ENCODE data around the gene FLOT1. TPM values are rescaled to one million over a fixed set of nuclear protein-coding genes. Genes with fewer than 3 reads are reported as not detected.

Gene FLOT1
- total and polyA plus RNA-seq, 9 of the 15 experiments (the other 6 are each of a cell fraction or from before 2014, with no cell fraction given): 11.7 to 149 (median 118) TPM

DNA sequence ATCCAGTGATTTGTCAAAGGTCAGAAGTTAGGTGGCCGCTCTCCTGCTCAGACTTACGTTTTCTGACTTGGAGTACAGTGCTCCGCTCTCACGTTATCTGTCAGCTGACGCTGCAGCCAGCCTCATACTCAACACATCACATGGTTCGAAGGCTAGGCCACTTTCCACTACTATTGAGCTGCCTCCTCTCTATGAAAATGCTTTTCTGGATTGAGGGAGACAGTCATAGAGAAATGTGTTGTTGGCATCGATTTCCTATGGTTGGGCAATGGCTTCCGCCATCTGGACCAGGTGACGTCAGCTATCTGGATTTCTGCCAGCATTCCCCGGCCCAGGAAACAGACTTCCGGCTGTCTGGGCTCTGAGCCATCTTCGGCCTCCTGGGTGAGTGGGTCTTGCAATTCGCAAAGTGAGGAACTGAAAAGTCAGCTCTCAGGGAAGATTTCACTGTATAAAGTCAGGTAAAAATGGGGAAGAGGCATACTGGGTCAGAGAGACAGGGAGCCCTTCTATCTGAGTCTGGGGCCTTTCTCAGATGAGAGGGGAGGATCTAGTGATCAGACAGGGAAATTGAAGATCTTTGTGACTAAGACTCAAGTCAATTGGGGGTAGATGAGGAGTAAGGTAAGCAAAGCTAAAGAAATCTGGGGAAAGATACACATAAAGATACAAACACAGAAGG is 39.4 kb upstream of the FLOT1 start (continued):
- TF ChIP-seq POLR2B (IDR thresholded peaks at IDR 0.05; ENCODE audit: low read depth, partially characterized antibody) (peak; percentile 72), HMG20B (CRISPR knock-in tag; IDR thresholded peaks at IDR 0.05) (no peak), TRIM24 (IDR thresholded peaks at IDR 0.05) (peak; percentile 91), SMARCA5 (IDR thresholded peaks at IDR 0.05) (peak; percentile 42; the same call in 1 of the 2 replicates), ZNF23 (CRISPR knock-in tag; IDR thresholded peaks at IDR 0.05) (no peak), DMBX1 (CRISPR knock-in tag; IDR thresholded peaks at IDR 0.05; ENCODE audit: borderline replicate concordance) (peak; percentile 92; the same call in 1 of the 2 replicates), ETV6 (IDR thresholded peaks at IDR 0.05; ENCODE audit: borderline replicate concordance in 1 of 2, low read depth in 2 of 2, low read length in 1 of 2) (peak; percentile 78 to 79; a peak in 3 of 4 replicates), ETV6 (CRISPR knock-in tag; IDR thresholded peaks at IDR 0.05; ENCODE audit: borderline replicate concordance) (no peak), ILK (tag; IDR thresholded peaks at IDR 0.05; ENCODE audit: borderline replicate concordance, low read depth) (no peak), NFATC3 (IDR thresholded peaks at IDR 0.05) (peak; percentile 28; the same call in 1 of the 2 replicates), DPF2 (IDR thresholded peaks at IDR 0.05) (peak; percentile 94), MBD2 (IDR thresholded peaks at IDR 0.05; ENCODE audit: borderline replicate concordance, low read depth) (peak; percentile 53; the same call in 1 of the 2 replicates), MIER1 (IDR thresholded peaks at IDR 0.05; ENCODE audit: low read depth) (no peak), KDM4B (IDR thresholded peaks at IDR 0.05; ENCODE audit: borderline replicate concordance in 2 of 2, low read depth in 1 of 2) (no peak), EWSR1 (IDR thresholded peaks at IDR 0.05; ENCODE audit: borderline replicate concordance, low read depth, partially characterized antibody) (no peak), COPS2 (conservative IDR thresholded peaks at IDR 0.05) (no peak), PURB (CRISPR knock-in tag; IDR thresholded peaks at IDR 0.05; ENCODE audit: low read depth) (no peak)
- TF ChIP-seq, protein P1, sequence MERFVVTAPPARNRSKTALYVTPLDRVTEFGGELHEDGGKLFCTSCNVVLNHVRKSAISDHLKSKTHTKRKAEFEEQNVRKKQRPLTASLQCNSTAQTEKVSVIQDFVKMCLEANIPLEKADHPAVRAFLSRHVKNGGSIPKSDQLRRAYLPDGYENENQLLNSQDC (CRISPR knock-in tag; IDR thresholded peaks at IDR 0.05): no peak
- TF ChIP-seq, protein P2, sequence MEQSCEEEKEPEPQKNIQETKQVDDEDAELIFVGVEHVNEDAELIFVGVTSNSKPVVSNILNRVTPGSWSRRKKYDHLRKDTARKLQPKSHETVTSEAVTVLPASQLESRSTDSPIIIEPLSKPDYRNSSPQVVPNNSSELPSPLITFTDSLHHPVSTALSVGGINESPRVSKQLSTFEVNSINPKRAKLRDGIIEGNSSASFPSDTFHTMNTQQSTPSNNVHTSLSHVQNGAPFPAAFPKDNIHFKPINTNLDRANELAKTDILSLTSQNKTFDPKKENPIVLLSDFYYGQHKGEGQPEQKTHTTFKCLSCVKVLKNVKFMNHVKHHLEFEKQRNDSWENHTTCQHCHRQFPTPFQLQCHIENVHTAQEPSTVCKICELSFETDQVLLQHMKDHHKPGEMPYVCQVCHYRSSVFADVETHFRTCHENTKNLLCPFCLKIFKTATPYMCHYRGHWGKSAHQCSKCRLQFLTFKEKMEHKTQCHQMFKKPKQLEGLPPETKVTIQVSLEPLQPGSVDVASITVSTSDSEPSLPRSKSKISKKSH (CRISPR knock-in tag; IDR thresholded peaks at IDR 0.05): no peak
- TF ChIP-seq, protein P3, sequence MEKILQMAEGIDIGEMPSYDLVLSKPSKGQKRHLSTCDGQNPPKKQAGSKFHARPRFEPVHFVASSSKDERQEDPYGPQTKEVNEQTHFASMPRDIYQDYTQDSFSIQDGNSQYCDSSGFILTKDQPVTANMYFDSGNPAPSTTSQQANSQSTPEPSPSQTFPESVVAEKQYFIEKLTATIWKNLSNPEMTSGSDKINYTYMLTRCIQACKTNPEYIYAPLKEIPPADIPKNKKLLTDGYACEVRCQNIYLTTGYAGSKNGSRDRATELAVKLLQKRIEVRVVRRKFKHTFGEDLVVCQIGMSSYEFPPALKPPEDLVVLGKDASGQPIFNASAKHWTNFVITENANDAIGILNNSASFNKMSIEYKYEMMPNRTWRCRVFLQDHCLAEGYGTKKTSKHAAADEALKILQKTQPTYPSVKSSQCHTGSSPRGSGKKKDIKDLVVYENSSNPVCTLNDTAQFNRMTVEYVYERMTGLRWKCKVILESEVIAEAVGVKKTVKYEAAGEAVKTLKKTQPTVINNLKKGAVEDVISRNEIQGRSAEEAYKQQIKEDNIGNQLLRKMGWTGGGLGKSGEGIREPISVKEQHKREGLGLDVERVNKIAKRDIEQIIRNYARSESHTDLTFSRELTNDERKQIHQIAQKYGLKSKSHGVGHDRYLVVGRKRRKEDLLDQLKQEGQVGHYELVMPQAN (IDR thresholded peaks at IDR 0.05; ENCODE audit: borderline replicate concordance): no peak
- TF ChIP-seq, protein P4, sequence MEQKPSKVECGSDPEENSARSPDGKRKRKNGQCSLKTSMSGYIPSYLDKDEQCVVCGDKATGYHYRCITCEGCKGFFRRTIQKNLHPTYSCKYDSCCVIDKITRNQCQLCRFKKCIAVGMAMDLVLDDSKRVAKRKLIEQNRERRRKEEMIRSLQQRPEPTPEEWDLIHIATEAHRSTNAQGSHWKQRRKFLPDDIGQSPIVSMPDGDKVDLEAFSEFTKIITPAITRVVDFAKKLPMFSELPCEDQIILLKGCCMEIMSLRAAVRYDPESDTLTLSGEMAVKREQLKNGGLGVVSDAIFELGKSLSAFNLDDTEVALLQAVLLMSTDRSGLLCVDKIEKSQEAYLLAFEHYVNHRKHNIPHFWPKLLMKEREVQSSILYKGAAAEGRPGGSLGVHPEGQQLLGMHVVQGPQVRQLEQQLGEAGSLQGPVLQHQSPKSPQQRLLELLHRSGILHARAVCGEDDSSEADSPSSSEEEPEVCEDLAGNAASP (IDR thresholded peaks at IDR 0.05): no peak
- TF ChIP-seq, protein P5, sequence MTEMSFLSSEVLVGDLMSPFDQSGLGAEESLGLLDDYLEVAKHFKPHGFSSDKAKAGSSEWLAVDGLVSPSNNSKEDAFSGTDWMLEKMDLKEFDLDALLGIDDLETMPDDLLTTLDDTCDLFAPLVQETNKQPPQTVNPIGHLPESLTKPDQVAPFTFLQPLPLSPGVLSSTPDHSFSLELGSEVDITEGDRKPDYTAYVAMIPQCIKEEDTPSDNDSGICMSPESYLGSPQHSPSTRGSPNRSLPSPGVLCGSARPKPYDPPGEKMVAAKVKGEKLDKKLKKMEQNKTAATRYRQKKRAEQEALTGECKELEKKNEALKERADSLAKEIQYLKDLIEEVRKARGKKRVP (CRISPR knock-in tag; IDR thresholded peaks at IDR 0.05): peak; percentile 76
- TF ChIP-seq, protein P6, sequence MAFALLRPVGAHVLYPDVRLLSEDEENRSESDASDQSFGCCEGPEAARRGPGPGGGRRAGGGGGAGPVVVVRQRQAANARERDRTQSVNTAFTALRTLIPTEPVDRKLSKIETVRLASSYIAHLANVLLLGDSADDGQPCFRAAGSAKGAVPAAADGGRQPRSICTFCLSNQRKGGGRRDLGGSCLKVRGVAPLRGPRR (CRISPR knock-in tag; IDR thresholded peaks at IDR 0.05): peak; percentile 90
